Spleen (tissue), 11 donors: ENCODE results near the gene ACACA. TPM values are rescaled to one million over a fixed set of nuclear protein-coding genes. Genes with fewer than 3 reads are reported as not detected.

Experiments used
- DNase-seq: peaks from one replicate; pipeline ENCODE4 v3.0.0-alpha.2; 2020
- H3K27ac ChIP-seq, 8 donors: fragments of 200-600 bp; sonication (generic) in 7 of 8; 1 replicate in 4 of 8; 2 replicates in 4 of 8; pipeline versions ENCODE4 v1.5.0 to v1.8.0; 2016 to 2021; ENCODE audit warnings: inconsistent platforms in 4 of 8, mild to moderate bottlenecking in 4 of 8, moderate library complexity in 1 of 8
- H3K27me3 ChIP-seq, 7 donors: fragments of 200-600 bp; sonication (generic) in 6 of 7; replicated peaks in 1 of 7; 1 replicate in 4 of 7; 2 replicates in 3 of 7; pipeline versions ENCODE4 v1.5.0 to v1.8.0; 2016 to 2021; ENCODE audit warnings: inconsistent platforms in 3 of 7, mild to moderate bottlenecking in 1 of 7
- H3K36me3 ChIP-seq, 6 donors: fragments of 200-600 bp; sonication (generic) in 5 of 6; 1 replicate in 4 of 6; 2 replicates in 2 of 6; pipeline versions ENCODE4 v1.5.0 to v1.8.0; 2016 to 2021; ENCODE audit warnings: inconsistent platforms in 2 of 6
- H3K4me1 ChIP-seq, 6 donors: fragments of 200-600 bp; sonication (generic) in 5 of 6; 1 replicate in 3 of 6; 2 replicates in 3 of 6; pipeline versions ENCODE4 v1.5.0 to v1.8.0; 2016 to 2021; ENCODE audit warnings: inconsistent platforms in 3 of 6
- H3K4me3 ChIP-seq, 8 donors: fragments of 200-600 bp; sonication (generic) in 7 of 8; 1 replicate in 4 of 8; 2 replicates in 4 of 8; pipeline versions ENCODE4 v1.5.0 to v1.8.0; 2016 to 2021; ENCODE audit warnings: inconsistent platforms in 4 of 8, mild to moderate bottlenecking in 4 of 8, moderate library complexity in 2 of 8
- H3K9me3 ChIP-seq, 8 donors: fragments of 200-600 bp; sonication (generic) in 7 of 8; 1 replicate in 4 of 8; 2 replicates in 4 of 8; pipeline versions ENCODE4 v1.5.0 to v1.8.0; 2016 to 2021; ENCODE audit warnings: inconsistent platforms in 4 of 8
- CTCF ChIP-seq, 11 experiments: fragments of 200-600 bp in 7 of 11; fragments of 450-650 bp in 4 of 11; sonication (generic) in 4 of 11; IDR thresholded peaks in 8 of 11; conservative IDR thresholded peaks in 3 of 11; 1 replicate in 7 of 11; 2 replicates in 4 of 11; pipeline versions ENCODE4 v1.4.0 to v1.8.0; 2016 to 2021; ENCODE audit warnings: antibody characterized with exemption in 11 of 11, inconsistent platforms in 4 of 11, mild to moderate bottlenecking in 1 of 11
- POLR2A ChIP-seq, 3 donors: fragments of 450-650 bp; IDR thresholded peaks; one replicate each; pipeline ENCODE4 v1.5.1; 2017; ENCODE audit warnings: antibody characterized with exemption in 3 of 3, mild to moderate bottlenecking in 1 of 3
- POLR2AphosphoS5 ChIP-seq, 3 donors: sonication (generic); formaldehyde crosslinking; IDR thresholded peaks; one replicate each; pipeline ENCODE4 v1.5.1; 2017; ENCODE audit warnings: antibody characterized with exemption in 3 of 3
- WGBS, 5 donors: extraction: QIAGEN DNeasy Blood & Tissue Kit in 3 of 5; methylation state at CpG; one replicate each; pipeline versions ENCODE4 v1.1.5 to v1.1.7; 2013 to 2018; 5-methylcytosine and 5-hydroxymethylcytosine counted together
- intact Hi-C: fragments of 100-400 bp; cut with DNase I; formaldehyde crosslinking; loops from one replicate; pipeline ENCODE4 v1.15.0; 2023; ENCODE audit warnings: low total_unique reads
- polyA plus RNA-seq, 3 donors: library from polyadenylated mRNA; stranded (reverse); fragments of 200-250 nt; gene quantifications; one replicate each; pipeline ENCODE4 v1.2.1, GENCODE V29; 2013
- total RNA-seq, 7 donors: library from RNA; depleted of rRNA in 3 of 7; stranded (reverse); fragments of >200 nt in 3 of 7; fragmentation: NEBNext Ultra II Directional in 4 of 7; extraction: Animal tissue kit (Norgen Biotek cat#: 25700) in 4 of 7; gene quantifications; one replicate each; pipeline versions ENCODE4 v1.1.0 to v1.2.1, GENCODE V29; 2016 to 2021
- donor health status: healthy with polysubstance abuse.
- donor health status: DM: no; HTN: no; CAD: no; lungs with moderate emphysema.
- donor health status: DM: no; HTN: no; CAD: no.
- donor health status: Bipolar disorder and iron deficiency.
- donor health status: healthy.
- donor health status: DM: no; HTN: no; CAD: no.
- donor health status: DM: yes; HTN: yes; CAD: no.

ACACA gene
- total and polyA plus RNA-seq, 10 donors: 3.2 to 50.8 (median 29.2) TPM

- WGBS, 5 donors: 94 to 98% (median 97%) methylated on average over 6 of the region's 6 CpGs
- Histone ChIP-seq H3K27me3 (no peaks in the 10 kb centered on the region), H3K27ac (no peak overlapping the region), H3K9me3 (no peaks in the 10 kb centered on the region), H3K36me3 (peaks cover 0 to 18% (median 0%) of the 10 kb centered on the region in 6 donors), H3K4me1 (no peaks in the 10 kb centered on the region), H3K4me3 (no peak overlapping the region)
- no peak for DNase-seq
- intact Hi-C loops: no loop called here
- TF ChIP-seq POLR2AphosphoS5 (IDR thresholded peaks at IDR 0.05) (no peak), POLR2A (IDR thresholded peaks at IDR 0.05) (no peak), CTCF (IDR thresholded peaks at IDR 0.05 in 8 of 11, conservative IDR thresholded peaks at IDR 0.05 in 3 of 11) (no peak)
These were observed 268.6 kb downstream of the ACACA start for GRCh38 chr17:37137906-37138514.

GRCh38 chr17:37137070-37137610 is 269.5 kb downstream of the ACACA start:
- no peaks in the 10 kb centered on the region for H3K4me1 ChIP-seq
- no peaks in the 10 kb centered on the region for H3K27me3 ChIP-seq
- TF ChIP-seq POLR2AphosphoS5 (IDR thresholded peaks at IDR 0.05) (no peak), POLR2A (IDR thresholded peaks at IDR 0.05) (no peak), CTCF (IDR thresholded peaks at IDR 0.05 in 8 of 11, conservative IDR thresholded peaks at IDR 0.05 in 3 of 11) (no peak)
- WGBS, 5 donors: 57 to 96% (median 93%) methylated on average over 4 of the region's 4 CpGs
- peaks cover 0 to 18% (median 0%) of the 10 kb centered on the region in 6 donors for H3K36me3 ChIP-seq
- intact Hi-C loops: no loop called here
- DNase-seq: no peak
- no peak overlapping the region for H3K4me3 ChIP-seq
- H3K27ac ChIP-seq: no peak overlapping the region
- H3K9me3 ChIP-seq: no peaks in the 10 kb centered on the region

- no peak overlapping the region for H3K27ac ChIP-seq
- intact Hi-C loops: no loop called here
- TF ChIP-seq POLR2AphosphoS5 (IDR thresholded peaks at IDR 0.05): no peak
- TF ChIP-seq CTCF (IDR thresholded peaks at IDR 0.05 in 8 of 11, conservative IDR thresholded peaks at IDR 0.05 in 3 of 11): no peak
- H3K4me1 ChIP-seq: peaks cover 0 to 8% (median 0%) of the 10 kb centered on the region in 6 donors
- DNase-seq: no peak
- WGBS, 5 donors: 90 to 96% (median 91%) methylated on average over 2 of the region's 2 CpGs
- no peaks in the 10 kb centered on the region for H3K9me3 ChIP-seq
- no peaks in the 10 kb centered on the region for H3K27me3 ChIP-seq
- no peak overlapping the region for H3K4me3 ChIP-seq
- H3K36me3 ChIP-seq: peaks cover 0 to 10% (median 0%) of the 10 kb centered on the region in 6 donors
These were observed 271.1 kb downstream of the ACACA start for GRCh38 chr17:37135576-37135975.

- H3K4me3 ChIP-seq: no peak overlapping the region
- intact Hi-C loops: no loop called here
- peaks cover 0 to 16% (median 11%) of the 10 kb centered on the region in 6 donors for H3K36me3 ChIP-seq
- no peaks in the 10 kb centered on the region for H3K27me3 ChIP-seq
- no peak overlapping the region for H3K27ac ChIP-seq
- TF ChIP-seq POLR2AphosphoS5 (IDR thresholded peaks at IDR 0.05) (no peak), CTCF (IDR thresholded peaks at IDR 0.05 in 8 of 11, conservative IDR thresholded peaks at IDR 0.05 in 3 of 11) (no peak), POLR2A (IDR thresholded peaks at IDR 0.05) (no peak)
- H3K9me3 ChIP-seq: no peaks in the 10 kb centered on the region
- WGBS, 5 donors: 64 to 76% (median 70%) methylated on average over 6 of the region's 6 CpGs
- DNase-seq: no peak
- peaks cover 0 to 8% (median 0%) of the 10 kb centered on the region in 6 donors for H3K4me1 ChIP-seq
These were observed 272.6 kb downstream of the ACACA start for GRCh38 chr17:37134050-37134449.
